Left forelimb (tissue), 1 donor: ENCODE data around the gene CR1.
"Not testable (repeated sequence)": the region's sequence is repeated elsewhere in the genome, so short reads cannot be mapped to it uniquely, and the experiment has no call there.

Experiments
- DNase-seq: peaks from one replicate; pipeline ENCODE4 v3.0.0-alpha.2; 2018; ENCODE audit warnings: low spot score

Gene CR1

DNA sequence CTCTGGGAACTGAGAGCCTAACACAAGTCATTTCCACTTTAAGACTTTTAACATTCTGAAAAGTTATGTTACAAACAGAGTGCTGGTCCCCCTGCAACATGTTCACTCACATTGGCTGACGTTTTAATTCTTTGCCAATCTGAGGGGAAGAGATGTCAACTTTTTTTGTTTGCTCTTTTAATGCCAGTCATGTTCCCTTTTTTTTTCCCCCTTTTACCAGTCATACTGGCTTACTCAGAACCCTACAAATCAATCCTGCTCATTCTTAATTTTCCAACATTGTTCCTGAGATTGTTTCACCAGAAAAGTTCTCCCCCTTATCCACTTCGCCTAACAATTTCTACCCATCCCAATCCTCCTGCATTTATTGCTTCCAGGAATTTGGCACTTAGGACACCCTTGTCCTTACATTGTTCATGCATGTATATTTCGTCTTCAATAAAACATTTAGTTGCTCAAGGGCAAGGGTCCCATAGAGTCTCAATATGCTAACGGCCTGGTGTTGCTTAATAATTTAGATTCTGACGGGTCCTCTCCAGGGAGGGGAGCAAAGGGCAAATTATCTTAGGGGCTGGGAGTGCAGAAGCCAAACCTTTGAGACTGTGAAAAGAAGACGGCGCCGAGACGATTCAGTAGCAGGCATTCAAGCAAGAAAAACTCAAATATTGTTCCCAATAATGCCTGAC, 148.4 kb downstream of the CR1 start:
- DNase-seq = no peak

- DNase-seq = peak; percentile 79
Measured at GRCh38 chr1:207644852-207645634, 149.1 kb downstream of the CR1 start, which contains the start of gene CR1L. CR1L (plus strand) TSS chr1:207645133; CDS start chr1:207645234, 101 bp downstream.

GRCh38 chr1:207645635-207646081, 149.7 kb downstream of the CR1 start:
- no peak for DNase-seq

- no peak for DNase-seq
Measured at GRCh38 chr1:207646171-207646570, 150.2 kb downstream of the CR1 start.

GRCh38 chr1:207646944-207647579, 151.1 kb downstream of the CR1 start:
- DNase-seq = no peak

DNA sequence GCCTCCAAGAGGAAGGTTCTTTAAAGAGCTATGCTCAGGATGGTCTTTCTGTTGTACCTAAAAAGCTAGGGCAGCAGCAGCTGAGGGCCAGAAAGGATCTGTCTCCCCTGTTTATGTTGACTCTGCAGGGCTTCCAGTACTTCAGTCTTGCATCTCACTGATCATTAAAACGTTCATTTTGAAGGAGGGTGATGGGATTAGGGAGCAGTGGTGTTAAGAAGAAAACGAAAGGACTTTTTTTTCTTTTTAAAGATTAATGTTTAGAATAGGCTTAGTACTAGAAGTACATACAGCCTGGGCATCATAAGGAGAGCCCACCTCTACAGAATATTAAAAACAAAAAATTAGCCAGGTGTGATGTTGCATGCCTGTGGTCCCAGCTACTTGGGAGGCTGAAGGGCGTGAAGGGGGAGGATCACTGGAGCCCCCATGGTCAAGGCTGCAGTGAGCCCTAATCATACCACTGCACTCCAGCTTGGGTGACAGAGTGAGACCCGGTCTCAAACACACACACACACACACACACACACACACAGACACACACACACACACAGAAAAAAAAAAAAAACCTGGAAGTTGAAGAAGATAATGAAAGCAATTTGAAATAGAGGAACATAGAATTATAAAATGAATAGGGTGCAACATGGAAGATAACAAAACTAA, 151.8 kb downstream of the CR1 start:
- no peak for DNase-seq

DNA sequence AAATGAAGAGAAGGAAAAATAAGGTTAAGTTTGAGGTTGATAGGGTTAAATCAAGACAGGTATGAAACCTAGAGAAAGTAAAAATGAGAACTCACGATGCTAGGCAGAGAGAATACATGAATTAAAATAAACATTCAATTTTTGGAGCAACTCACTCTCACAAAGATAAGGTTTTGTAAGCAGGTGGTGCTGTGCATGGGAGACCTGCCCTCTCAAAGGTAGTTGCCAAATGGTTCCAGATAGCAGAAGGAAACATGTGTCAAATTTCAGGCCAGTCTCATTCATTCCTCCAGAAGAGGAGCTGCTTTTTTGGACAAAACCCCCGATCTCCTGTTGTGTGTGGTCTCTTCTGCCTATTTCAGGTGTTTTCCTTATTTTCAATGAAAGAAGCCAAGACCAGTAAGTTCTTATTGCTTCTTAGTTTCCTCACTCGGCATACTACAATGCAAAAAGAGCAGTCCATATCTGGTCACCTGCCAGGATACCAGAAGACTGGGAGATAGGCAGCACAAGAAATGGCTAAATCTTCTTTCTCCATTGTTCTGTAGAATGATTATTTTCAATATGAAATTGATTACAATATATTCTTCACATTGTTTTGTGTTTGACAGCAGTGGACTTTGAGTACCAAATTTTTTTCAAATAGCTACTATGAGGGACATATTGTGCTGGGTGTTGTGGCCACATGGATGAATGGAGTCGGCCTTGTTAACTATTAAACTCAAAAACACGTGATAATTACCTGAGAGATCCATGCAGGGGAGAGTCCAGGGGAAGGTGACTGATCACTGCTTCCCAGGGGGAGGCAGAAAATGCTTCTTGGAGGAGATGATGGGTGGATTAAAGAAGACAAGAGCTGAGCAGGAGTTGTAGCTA, 152.6 kb downstream of the CR1 start:
- no peak for DNase-seq

DNA sequence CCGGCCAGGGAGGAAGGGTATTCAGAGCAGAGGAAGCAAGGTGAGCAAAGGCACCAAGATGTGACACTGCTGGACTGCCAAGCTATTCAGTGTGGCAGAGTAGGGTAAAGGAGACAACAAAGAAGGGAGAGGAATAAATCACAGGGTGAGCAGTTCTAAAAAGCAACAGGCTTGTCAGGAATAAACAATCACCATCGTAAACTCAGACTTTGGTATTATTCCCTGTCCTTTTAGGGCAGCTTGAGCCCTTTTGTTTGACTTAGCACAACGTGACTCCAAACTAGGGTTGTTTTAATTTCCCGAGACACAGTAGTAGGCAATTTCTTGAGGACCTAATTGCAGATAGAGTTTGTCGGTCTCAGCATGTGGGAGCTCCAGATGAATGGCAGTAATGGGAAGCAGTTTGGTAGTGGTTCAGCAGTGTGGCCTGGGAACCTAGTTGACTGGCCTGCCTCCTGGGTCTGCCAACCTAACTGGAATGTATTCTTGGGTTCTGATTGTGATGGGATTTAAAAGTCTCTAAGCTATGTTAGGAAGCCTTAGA, 153.3 kb downstream of the CR1 start:
- DNase-seq = no peak

DNA sequence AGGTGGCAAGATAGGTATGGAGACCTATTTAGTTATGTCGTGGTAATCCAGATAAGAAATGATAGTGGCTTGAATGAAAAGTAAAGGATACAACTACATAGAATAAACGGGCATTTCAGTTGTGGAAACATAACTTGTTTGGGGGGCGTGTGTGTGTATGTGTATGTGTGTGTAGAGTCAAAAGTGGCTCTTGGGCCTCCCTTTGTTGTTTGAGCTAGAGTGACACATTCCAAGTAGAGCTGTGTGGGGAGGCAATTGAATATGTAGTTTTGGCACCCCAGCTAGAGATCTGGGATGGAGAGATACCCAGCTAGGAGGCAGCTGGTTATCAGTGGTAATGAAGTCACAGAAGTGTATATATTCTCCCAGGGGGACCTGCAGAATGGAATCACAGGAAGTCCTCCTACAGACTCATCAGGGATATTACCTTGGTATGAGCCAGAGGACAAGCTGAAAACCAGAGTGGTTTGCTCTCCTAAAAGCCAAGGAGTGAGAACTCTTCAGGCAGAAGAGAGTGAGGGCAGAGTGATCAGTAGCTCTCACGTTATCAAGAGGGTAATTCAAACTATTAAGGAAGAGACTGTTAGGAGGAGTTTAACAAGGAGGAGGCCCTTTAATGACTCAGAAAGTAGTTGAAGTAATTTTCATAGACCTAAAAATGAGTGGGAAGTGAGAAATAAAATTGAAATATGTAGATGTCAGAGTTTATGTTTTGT, 154.1 kb downstream of the CR1 start:
- no peak for DNase-seq

GRCh38 chr1:207651583-207651982, 155.6 kb downstream of the CR1 start:
- DNase-seq = no peak

DNA sequence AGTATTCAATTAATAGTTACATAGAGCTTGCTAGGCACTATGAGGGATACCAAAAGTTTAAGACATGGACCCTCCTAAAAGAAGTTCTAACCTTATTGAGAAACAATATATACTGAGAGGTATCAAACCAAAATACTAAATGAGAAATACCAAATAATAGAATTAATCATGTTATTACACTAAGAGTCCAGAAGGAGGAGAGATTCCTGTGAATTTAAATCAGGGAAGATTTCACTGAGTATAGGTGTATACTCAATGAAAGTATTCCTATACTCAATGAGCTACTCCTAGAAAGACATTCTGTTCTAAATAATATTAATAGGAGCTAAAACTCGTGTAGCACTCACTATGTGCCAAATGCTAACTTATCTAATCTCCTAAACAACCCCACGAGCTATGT, 158.4 kb downstream of the CR1 start:
- no peak for DNase-seq

GRCh38 chr1:207658408-207658807, 162.5 kb downstream of the CR1 start:
- no peak for DNase-seq

- DNase-seq = no peak
Measured at GRCh38 chr1:207658904-207659485, 163.0 kb downstream of the CR1 start.

DNA sequence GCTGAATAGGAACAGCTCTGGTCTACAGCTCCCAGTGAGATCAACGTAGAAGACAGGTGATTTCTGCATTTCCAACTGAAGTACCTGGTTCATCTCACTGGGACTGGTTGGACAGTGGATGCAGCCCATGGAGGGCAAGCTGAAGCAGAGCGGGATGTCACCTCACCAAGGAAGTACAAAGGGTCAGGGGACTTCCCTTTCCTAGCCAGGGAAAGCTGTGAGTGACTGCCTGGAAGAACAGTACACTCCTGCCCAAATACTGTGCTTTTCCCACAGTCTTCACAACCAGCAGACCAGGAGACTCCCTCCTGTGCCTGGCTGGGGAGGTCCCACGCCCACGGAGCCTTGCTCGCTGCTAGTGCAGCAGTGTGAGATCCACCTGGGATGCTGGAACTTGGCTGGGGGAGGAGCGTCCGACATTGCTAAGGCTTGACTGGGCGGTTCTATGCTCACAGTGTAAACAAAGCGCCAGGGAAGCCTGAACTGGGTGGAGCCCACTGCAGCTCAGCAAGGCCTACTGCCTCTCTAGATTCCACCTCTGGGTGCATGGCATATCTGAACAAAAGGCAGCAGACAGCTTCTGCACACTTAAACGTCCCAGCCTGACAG, 163.7 kb downstream of the CR1 start:
- no peak for DNase-seq

- DNase-seq = not testable (repeated sequence)
Measured at GRCh38 chr1:207661420-207661819, 165.5 kb downstream of the CR1 start.

DNA sequence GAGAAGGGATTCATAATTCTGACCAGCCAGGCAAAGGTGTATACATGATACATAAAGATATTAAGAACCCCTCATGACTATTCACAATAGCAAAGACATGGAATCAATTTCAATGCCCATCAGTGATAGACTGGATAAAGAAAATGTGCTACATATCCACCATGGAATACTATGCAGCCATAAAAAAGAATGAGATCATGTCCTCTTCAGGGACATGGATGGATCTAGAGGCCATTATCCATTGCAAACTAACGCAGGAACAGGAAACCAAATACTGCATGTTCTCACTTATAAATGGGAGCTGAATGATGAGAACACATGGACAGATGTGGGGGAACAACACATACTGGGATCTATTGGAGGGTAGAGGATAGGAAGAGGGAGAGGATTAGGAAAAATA, 170.4 kb downstream of the CR1 start:
- no peak for DNase-seq

DNA sequence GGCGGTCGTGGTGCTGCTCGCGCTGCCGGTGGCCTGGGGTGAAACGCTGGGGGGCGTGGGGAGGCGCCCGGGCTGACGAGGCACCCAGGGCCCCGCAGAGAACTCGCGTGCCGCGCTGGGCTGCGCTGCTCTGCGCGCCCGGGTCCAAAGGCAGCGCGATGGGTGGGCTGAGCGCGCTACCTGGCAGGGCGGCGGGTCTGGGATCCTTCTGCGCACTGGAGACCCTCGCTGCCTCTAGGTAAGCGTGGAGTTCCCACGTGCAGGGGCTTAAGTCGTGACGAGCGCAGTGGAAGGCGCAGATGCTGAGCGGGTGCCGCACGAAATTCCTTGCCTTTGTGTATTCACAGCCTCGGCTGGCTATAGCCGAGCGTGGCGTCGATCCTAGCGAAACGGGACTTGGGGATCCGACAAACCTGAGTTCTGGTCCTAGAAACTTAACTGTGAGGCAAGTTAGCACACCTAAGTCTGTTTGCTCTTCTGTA, 173.6 kb downstream of the CR1 start:
- no peak for DNase-seq

GRCh38 chr1:207670192-207670591, 174.2 kb downstream of the CR1 start:
- DNase-seq = no peak

DNA sequence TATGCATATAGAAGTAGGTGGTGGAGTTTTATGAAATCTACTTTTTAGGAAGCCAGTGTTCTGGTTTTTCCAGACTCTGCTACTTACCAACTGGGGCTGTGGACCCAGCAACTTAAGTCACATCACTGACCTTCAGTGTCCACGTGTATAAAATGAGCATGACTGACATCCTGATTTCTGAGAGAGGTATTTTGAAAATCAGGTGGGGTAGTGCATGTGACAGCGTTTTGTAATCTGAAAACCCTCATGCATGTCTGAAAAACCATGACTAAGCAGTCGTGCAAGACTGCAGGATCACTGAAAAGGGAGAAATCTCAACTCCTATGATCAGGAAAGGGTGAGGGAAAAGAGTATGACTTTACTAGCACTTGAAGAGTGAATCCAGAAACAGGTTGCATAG, 175.0 kb downstream of the CR1 start:
- DNase-seq = no peak
